HG03039 (cell line): ENCODE data around the gene PLEKHG1.

ENCODE experiments used
- ATAC-seq: cut with Tn5 transposase; IDR thresholded peaks from one replicate; pipeline ENCODE4 v1.9.1; 2021; ENCODE audit warnings: mild to moderate bottlenecking, moderate library complexity; ENCODE audit not compliant: unreplicated experiment

PLEKHG1 gene

DNA sequence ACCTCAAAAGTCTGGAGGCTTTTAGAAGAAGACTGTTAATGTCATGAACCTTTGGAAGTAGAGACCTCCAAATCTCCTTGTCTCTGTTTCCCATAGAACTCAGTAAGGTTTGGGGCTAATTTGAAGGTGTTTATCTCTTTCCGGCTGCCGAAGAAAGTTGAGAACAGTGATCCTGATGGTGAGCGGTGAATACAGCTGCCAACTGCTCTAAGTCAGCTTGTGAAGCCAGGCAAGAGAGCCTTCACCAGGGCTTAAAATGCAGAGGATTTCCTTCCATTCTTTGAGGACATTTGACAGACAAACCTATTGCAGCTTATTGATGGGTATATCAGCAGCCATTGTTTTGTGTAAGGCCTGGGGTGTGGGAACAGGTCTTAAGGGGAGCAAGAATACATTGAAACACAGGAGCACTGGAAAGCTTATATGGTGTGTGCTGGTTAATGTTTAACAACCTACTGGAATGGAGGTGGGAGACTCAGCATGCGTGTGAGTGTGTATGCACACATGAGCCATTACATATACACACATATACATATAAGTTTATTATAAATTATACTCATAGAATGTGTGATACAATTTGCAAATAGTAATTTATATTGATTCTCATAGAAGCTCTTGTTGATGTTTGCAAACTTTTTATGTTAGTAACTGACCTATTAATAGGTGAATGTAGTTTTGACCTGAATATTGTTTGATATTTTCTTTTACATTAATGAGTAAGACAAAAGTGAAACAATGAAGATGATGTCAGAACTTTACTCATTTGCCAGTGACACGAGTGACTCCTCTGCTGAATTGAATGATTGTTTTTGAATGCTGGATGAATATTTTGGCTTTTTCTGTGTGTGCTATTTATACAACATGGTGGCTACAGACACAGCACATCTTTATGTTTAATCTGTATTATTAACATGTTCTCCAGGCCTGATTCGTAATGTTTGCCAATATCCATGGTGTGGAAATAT is 18.1 kb downstream of the PLEKHG1 start:
- no peak for ATAC-seq

DNA sequence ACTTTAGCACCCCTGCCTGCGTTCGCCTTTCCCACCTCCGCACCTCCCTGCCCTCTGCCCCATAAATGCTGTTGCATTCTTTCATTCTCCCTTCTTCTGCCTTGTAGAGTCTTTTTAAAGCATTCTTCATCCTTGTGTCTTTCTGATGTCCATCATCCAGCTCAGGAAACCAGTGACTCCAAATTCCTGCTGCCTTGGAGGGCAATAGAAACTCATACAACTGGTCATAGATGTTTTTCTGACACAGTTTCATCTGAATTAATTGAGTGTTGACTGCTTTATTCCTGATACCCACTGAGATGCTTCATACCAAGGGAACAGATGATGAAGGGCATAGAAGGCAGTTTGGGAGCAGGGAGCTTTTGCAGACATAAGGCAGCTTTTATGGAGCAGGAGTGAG is 19.6 kb downstream of the PLEKHG1 start:
- ATAC-seq = no peak

DNA sequence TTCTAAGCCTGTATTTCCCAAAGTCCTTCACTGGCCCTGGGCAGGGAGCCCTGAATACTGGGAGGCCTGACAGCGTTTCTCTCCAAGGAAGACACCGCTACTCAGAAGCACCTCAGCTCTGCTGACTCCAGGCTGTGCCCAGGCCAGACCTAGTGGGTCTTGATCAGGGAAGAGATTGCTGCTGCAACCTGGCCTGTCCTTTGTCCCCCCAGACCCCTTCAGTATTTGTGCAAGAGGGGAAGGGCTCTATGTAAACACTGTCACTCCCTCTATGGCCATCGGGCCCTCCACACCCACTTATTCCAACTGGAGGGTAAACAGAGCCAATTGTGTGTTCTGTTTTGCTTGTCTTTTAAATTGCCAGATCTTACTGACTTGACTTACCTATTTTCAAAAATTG is 20.6 kb downstream of the PLEKHG1 start:
- ATAC-seq = no peak

DNA sequence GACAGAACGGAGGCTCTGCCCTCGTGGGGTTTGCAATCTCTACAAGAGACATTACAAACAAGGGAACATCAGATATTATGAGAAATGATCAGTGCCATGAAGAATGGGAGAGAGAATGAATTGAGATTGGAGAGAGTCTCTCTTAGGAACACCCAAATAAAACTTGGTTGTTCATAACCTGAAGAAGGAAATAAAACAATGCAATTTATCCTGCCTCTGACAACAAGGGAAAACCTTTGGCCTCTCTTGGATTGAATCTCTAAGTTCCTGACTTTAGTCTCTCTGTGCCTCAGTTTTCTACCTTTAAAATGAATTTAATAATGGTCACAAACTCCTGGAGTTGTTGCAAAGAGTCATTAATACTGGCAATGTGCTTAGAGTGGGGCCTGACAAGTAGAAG is 21.1 kb downstream of the PLEKHG1 start:
- no peak for ATAC-seq

DNA sequence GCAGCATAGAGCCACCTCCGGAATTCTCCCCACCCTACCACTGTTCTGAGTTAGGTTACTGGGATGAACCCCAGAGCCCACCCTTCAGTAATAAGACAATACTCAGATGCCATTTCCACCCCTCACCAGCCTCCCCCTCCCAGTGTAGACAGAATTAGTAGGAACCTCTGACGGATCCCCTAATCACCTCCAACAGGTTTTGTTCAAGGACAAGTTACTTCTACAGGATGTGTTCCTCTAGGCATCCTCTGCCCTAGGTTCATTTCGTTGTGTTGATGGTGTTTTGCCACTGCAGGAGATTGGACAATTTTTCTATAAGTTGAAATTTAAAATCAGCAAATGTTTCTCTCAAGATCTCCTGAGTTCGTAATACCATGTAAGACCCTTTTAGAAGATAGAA is 22.8 kb downstream of the PLEKHG1 start:
- ATAC-seq = no peak

DNA sequence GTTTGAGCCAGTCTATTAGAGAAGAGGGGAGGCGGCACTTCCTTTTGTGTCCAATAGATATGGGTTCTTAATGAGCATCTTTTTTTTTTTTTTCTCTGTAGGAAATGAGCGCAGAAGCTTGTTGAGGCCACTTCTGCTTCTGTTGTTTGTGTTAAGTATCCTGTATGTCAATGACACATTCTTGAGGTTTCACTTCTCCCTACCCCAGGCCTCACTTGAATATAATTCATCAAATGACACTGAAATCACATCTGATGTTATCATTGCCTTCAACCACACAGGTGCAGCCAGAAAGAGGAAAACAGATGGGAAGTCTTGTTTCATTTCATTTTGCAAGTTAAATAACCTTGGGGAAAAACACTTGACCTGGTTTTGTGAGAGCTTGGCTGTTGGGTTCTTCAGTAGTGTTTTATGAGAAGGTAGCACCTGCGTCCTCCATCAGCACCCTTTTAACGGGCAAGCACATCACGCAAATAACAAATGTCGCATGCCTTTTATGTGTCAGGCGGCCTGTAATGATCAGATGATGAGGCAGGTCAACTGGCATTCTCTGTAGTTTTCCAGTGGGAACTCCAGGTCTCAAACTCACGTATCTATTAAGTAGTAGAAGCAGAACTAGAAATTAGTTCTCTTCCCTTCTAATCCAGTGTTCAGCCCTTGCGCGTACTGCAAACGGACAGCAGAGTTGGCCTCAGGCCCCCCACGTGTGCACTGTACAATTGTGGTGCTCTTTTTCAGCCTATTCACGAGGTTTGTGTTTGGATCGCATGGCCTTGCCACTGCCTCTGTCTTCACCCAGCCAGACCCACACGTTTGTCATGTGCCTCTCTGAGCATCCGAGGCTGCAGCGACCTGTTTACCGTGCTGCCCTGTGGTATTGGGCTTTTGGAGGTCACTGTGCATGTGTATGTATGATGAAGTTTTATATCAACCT is 23.5 kb downstream of the PLEKHG1 start:
- ATAC-seq = peak; percentile 96

DNA sequence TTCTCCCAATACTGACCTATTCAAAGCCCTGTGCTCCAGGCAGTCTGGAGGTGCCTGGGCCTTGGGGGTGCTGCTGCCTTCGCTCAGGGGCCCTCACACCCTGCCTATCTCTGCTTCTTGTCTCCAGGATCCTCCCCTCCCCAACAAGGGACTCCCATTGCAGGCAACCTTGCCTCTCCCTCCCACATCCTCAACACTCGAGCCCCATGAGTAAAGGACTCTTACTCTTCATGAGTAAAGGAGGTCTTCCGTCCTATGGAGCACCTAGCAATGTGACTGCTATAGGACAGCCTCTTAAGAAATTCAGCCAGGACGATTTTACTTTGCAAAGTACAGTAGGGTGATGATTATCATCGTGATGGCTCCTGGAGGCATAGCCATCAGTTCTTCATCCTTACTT is 24.5 kb downstream of the PLEKHG1 start:
- ATAC-seq = no peak

DNA sequence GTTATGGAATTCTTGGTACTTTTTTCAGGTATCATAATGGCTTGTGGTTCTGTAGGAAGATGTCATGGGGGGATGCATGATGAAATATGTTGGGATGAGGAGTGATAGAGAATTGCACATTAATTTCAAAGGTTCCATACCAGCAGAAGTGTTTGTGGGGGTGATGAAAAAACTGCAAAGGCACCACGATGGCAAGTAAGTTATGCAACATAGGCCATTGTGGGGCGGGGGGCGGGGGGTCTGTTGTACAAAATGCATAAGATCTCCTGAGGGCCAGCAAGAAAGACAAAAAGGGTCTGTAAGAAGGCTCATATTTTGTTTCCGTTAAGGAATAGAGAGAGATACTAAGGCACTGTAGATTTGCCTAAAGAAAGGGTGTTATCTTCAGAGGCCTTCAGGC is 26.2 kb downstream of the PLEKHG1 start:
- no peak for ATAC-seq

DNA sequence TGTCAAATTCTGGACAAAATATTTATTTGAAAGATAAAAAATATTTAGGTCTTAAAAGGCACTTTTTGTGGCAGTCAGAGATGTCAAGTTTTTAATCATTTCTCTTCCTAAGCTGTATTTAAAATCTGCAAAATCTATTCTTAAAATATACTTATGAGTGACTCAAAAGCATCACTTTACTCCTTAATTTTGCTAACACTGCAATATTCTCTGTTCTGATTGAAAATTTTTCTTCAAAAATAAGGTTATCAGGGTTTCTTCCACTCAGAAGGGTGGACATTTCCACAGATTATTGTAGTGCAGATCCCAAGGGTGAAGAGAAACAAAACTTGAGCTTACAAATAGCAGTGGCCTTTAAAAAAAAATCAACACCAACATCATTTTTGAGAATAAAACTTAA is 27.5 kb downstream of the PLEKHG1 start:
- no peak for ATAC-seq

DNA sequence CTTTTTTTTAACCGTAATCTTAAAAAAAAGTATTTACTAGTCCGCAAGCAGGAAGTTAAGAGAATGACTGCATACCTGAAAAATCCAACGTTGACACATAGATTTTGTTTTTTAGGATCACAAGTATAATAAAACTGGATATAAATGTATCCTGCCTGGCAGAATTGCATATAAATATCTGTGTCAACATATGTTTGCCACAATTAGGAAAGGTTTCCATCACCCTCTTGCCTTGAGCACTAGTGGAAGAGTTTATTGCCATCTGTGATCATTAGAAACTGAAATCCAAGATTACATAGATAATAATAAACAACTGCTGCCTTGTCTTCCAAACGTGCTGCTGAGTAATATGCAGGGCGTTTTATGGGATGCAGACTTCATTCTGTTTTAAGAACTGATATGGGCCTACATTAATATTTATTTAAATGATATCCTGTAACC is 27.9 kb downstream of the PLEKHG1 start:
- ATAC-seq = no peak

DNA sequence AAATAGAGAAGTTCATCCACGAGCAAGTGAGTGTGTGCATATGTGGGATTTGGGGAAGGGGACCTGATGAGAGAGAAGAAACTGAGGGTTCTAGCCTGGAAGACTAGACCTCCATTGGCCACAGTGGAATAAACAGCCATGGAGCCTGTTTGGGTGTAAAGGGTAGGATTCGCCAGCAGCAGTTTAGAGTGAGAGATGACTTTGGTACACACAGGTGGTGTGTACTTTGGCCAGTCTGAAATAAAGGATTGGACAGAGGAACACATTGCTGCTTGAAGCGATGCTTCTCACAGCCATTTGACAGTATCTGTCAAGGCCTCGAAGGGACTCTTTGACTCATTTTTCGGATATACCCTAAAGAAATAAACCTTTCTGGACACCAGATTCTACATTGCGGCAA is 29.2 kb downstream of the PLEKHG1 start:
- no peak for ATAC-seq

DNA sequence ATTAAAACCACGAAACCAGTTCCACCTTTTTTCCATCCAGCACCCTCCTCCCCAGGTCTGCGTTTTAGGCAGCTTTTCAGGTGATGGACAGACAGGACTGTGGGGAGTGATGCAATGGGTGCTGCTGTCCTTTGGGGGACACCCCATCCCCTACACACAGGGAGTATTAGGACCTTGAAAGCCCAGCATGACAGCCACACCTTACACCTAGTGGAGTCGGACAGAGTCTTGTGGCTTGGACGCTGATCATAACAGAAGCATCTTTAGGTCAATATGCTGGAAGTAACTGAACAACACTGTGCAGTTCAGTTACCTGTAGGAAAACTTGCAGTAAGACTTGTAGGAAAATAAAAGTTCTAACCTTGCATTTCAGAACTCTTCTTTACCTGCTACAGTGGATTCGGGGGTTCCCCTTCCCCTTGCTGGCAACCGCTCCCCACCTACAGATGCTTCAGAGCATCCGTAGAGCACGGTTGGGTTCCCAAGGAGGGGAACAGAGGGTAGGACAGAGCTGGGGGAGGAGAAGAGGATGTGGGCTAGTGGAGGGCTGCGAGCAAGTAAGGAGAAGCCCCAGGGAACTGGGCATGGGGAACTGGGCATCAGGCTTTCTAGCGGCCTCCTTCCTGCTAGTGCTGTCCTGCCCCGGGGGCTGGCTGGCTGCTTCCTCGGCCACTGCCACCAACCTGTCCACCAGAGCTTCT is 31.7 kb downstream of the PLEKHG1 start:
- ATAC-seq = no peak

DNA sequence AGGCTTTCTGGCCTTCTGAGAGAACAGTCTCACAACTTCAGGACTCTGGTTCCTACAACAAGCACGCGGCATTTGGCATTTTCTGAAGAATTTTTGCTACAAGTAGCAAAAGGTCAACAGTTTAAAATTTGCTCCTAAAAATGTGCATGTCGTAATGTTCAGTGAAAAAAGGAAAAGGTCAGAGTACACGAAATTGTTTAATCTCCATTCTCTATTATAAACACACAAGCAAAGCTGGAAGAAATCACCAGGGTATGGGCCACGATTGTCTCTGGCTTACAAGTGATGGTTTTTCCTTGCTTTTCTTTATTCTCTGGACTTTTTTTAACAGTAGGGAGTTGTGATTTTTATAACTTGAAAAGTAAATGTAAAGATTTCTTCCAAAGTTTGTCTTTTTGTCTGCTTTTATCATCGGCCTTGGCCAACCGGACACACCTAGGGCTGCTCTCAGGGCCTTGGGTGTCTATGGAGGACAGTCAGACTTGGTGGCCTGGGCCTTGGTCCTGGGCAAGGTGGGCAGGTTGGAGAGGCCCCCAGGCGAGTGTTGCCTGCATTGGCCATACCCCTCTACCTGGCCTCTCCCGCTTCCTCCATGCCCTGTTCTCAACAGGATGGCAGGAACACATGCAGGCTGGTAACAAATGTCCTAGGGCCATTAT is 32.4 kb downstream of the PLEKHG1 start:
- no peak for ATAC-seq

DNA sequence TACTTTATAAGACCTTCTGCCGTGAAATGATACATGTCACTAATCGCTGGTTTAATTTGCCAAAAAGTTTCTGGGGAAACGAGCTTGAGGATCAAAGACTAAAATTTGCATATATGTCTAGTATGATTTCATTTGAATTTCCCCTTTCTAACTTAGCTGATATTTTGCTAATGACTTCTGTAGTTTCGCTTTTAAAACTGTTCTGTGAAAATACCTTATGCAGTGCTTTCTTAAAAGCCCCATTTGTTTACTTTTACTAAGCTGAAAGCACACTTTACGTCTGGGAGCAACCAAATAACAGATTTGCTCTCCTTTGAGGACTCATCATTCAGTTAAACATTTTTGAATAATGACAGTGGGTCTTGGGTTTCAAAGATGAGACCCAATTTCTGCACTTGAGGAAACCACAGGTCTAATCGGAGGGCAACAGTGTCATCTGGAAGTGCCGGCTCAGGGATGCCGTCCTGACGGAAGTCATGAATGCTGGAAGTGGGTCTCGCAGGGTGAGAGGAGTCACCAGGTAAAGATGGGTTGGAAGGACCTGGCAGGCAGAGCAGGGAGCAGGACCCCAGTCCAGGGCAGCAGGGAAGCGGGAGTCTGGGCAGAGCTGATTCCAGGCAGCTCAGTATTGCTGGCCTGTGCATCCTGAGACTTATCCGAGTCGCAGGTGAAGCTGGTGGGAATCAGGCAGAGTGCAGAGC is 33.2 kb downstream of the PLEKHG1 start:
- ATAC-seq = no peak

DNA sequence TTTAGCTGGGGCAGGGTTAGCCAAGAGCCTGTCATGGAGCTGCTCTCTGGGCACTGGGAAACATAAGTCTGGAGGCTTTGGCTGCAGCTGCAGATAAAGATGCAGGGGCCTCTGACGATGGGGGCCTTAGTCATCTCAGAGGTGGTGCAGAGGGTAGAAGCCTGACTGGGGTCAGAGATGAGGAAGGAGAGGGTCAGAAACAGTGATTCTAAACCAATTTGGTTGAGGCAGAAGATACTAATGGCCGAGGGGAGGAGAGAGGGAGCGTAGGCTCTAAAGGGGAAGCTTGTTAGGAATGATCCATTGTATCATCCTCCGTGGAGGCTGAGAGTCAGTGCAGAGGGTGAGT is 33.8 kb downstream of the PLEKHG1 start:
- ATAC-seq = no peak

DNA sequence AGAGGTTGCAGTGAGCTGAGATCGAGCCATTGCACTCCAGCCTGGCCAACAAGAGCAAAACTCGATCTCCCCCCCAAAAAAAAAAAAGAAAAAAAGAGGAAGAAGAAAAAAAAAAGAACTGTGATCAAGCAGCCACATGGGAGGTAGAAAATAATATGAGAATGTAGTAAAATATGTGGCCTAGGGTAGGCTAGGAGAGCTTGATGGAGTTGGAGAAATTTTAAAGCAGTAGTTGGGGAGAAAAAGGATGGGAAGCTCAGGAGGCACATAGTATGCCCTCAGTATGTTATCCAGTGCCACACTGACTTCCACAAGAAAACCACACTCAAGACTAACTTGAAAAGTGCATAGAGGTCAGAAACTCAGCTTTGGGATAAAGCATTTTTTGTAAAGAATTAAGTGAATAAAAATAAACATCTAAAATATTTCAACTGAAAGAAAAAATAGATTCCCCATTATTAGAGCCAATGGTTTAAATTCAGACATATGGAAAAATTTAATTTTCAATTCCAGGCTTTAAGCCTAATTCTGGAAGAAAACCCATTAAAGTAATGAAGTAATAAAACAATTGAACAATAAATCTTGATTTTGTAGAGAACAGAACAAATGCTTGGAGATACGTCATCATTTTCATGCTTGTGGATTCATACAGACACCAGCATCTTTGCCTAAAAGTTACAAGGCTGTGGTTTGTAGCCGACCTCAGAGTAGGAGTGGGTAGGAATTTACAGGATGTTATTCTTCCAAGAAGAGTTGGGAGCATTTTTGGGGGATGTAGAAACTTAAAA is 34.7 kb downstream of the PLEKHG1 start:
- no peak for ATAC-seq

DNA sequence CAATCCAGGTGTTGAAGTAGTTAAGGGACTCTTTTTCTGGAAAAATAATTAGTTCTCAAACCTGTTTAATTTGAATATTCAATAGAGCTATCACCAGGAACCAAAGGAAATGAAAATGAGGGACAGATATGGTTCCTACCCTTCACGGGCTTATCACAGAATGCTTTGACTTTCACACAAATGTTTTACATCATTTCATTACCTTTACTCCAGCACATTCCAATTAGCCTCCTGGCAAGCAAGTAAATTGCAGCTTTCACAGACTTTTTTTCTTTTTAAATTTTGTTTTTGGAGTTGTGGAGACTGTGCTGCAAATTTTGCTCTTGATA is 35.2 kb downstream of the PLEKHG1 start:
- ATAC-seq = no peak

DNA sequence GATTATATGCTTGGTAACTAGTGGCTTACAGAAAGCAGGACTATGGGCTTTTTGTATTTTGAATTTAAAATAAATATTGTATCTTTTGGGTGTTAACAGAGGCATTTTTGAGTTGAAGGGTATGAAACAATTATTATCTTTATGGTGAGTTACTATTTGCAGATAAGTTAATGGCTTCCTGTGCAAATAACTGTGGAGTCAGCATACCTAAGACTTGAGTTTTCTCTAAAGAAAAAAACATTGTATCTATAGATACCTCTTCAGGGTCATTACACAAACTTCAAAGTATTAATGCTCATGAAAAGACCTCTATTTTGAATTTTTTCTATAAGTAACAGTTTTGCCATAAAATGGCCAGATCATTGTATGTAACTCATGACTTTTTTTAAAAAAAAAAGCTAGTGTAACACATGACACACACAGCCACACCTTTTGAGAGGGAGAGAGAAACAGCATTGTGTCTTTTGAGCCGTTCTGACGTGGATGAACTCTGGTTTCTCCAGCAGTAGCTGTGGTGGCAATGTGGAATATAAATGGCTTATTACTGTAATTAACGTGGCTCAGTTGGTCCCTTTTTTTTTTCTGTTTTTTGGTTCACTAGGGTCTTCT is 36.3 kb downstream of the PLEKHG1 start:
- no peak for ATAC-seq

DNA sequence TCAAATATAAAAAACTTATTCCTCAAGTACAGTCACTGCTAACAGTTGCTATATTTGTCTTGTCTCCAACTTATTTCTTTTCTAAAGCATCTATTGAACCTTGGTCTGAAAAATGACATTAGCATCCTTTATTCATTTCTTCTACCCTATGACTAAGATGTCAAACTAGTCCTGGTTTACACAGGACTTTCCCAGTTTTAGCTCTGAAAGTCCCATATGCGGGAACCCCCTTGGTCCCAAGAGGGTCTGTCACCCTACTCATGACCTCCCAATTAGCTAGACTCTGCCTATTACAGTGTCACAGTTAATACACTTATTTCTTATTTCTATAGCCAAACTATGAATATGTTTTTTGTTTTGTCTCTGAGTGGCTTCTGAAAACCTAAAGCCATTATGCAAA is 37.1 kb downstream of the PLEKHG1 start:
- ATAC-seq = peak; percentile 39
